ENCODE data around the gene CDKL5. TPM values are rescaled to one million over a fixed set of nuclear protein-coding genes. Genes with fewer than 3 reads are reported as not detected.
"Not testable (repeated sequence)": the region's sequence is repeated elsewhere in the genome, so short reads cannot be mapped to it uniquely, and the experiment has no call there.

CDKL5 gene
- total RNA-seq, 1 donor: 6.5 TPM

DNA sequence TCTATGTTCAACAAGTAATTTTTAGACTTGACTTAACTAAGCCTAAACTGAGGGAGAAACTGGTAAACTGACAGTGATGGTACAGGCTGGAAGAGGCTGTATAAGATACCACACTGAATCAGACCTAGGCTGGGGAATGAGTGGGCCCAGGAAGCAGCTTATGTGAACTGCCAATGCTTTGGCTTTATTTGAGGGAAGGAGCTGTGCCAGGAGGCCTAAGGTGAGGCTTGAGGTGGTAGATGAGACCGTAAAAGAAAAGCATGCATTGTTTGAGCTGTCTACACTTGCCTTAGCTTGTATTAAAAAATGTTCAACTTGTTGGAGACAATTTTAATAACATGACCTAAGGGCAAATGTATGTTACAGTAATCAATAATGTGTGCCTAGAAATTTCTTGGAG, 150.3 kb downstream of the CDKL5 start:
- no peak overlapping the region for H3K4me3 ChIP-seq (ENCODE audit: low read depth, low read length)
- no peak for DNase-seq (ENCODE audit: low read depth)
- TF ChIP-seq, protein P1, sequence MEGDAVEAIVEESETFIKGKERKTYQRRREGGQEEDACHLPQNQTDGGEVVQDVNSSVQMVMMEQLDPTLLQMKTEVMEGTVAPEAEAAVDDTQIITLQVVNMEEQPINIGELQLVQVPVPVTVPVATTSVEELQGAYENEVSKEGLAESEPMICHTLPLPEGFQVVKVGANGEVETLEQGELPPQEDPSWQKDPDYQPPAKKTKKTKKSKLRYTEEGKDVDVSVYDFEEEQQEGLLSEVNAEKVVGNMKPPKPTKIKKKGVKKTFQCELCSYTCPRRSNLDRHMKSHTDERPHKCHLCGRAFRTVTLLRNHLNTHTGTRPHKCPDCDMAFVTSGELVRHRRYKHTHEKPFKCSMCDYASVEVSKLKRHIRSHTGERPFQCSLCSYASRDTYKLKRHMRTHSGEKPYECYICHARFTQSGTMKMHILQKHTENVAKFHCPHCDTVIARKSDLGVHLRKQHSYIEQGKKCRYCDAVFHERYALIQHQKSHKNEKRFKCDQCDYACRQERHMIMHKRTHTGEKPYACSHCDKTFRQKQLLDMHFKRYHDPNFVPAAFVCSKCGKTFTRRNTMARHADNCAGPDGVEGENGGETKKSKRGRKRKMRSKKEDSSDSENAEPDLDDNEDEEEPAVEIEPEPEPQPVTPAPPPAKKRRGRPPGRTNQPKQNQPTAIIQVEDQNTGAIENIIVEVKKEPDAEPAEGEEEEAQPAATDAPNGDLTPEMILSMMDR (IDR thresholded peaks at IDR 0.05; ENCODE audit: insufficient read depth, low read depth, low read length): no peak

DNA sequence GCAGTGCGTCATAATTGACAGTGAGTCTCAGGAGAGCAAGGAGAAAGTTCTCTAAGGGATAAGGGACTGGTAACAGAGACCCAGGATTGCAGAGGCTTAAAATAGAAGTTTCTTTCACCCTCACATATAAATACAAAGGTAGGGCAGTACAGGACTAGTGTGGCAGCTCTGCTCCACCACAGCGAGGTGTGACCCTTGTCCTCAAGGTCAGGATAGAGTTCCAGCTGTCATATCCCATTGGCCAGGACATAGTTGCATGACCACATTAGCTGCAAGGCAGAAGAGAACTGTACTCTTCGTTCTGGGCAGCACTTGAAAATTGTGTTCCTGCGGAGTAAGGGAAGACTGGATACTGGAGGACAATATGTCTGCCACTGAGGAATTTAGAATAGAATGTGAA, 152.0 kb downstream of the CDKL5 start:
- no peak overlapping the region for H3K4me3 ChIP-seq (ENCODE audit: low read depth, low read length)
- TF ChIP-seq, protein P1 (IDR thresholded peaks at IDR 0.05; ENCODE audit: insufficient read depth, low read depth, low read length): no peak
- DNase-seq (ENCODE audit: low read depth): no peak

DNA sequence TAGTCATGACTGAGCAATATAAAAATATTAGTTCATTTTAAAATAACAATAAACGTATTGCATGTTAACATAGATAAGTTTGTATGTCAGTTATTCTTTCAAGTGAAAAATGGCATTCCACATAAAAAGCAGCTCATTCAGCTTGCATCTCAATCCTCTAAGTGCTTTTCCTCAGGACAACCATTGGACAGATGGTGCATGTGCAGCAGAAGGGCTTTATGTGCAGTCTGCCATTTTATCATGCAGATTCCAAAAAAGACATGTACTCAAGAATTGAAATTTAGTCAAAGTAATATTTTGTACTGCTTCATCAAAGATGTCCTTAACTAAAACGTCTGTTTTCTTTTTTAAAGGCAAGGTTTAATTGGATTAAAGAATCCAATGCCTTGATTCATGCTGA, 153.1 kb downstream of the CDKL5 start:
- no peak overlapping the region for H3K4me3 ChIP-seq (ENCODE audit: low read depth, low read length)
- no peak for DNase-seq (ENCODE audit: low read depth)
- TF ChIP-seq, protein P1 (IDR thresholded peaks at IDR 0.05; ENCODE audit: insufficient read depth, low read depth, low read length): no peak

DNA sequence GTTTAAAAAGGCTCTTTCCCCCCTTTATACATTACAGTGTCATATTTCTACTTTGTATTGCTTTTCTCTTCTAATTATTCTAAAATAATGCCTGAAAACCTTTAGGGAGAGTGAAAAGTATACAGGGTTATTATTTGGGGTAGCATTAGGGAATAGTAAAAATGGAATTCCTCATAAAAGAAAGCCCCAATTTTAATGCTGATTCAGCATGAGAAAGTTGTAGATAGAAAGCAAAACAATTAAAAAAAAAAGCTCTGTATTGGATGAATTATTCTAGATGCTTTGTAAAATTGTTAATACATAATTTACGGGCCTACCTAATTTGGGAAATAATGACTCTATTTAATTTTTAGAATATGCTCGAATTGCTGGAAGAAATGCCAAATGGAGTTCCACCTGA, 154.1 kb downstream of the CDKL5 start:
- H3K4me3 ChIP-seq (ENCODE audit: low read depth, low read length): no peak overlapping the region
- TF ChIP-seq, protein P1 (IDR thresholded peaks at IDR 0.05; ENCODE audit: insufficient read depth, low read depth, low read length): no peak
- no peak for DNase-seq (ENCODE audit: low read depth)

DNA sequence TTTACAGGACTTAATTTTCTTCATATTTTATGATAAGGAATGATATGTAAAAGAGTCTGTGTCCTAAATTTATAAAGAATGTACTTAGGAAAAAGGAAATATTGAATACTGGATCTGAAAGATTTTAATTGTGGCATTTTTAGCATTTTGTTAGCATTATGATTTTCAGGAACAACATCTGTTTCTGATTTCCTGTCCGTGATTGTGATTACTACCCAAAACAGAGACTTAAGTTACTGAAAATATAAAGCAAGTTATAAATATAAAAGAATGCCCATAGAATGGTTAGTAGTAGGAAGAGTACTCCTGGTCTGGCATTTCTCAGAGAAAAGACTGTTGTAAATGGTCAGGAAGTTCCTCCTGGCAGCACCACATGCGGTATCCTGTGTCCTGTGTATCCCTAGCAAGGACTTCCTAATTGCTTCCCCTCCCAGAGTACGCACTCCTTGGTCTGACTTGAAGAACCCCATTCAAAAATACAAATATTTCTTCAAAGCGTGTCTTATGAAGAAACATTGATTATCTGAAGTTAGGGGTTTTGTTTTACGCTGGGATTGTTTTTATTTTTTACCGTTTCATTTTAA, 157.6 kb downstream of the CDKL5 start:
- TF ChIP-seq, protein P1 (IDR thresholded peaks at IDR 0.05; ENCODE audit: insufficient read depth, low read depth, low read length): no peak
- no peak overlapping the region for H3K4me3 ChIP-seq (ENCODE audit: low read depth, low read length)
- DNase-seq (ENCODE audit: low read depth): peak; percentile 12

DNA sequence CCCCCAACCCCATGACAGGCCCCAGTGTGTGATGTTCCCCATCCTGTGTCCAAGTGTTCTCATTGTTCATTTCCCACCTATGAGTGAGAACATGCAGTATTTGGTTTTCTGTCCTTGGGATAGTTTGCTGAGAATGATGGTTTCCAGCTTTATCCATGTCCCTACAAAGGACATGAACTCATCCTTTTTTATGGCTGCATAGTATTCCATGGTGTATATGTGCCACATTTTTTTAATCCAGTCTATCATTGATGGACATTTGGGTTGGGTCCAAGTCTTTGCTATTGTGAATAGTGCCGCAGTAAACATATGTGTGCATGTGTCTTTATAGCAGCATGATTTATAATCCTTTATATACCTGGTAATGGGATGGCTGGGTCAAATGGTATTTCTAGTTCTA, 163.9 kb downstream of the CDKL5 start:
- DNase-seq (ENCODE audit: low read depth); H3K4me3 ChIP-seq (ENCODE audit: low read depth, low read length): not testable (repeated sequence)

DNA sequence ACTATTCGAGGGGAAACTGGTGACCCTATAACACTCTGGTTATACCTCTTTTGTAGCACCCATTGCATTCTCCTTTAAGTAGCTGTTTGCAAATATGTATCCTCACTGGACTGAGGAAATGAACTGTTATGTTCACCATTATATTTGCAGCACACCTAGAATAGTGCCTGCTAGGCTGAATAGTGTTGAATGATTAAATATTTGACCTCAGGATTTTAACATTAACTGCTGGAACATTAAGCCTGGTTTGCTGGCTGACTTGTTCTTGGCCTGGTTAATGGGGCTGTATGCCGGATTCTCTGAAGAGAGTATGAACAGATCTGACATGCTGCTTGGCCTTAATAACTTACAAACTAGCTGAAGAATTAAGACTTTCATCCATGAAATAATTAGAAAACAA, 166.4 kb downstream of the CDKL5 start:
- TF ChIP-seq, protein P1 (IDR thresholded peaks at IDR 0.05; ENCODE audit: insufficient read depth, low read depth, low read length): no peak
- no peak for DNase-seq (ENCODE audit: low read depth)
- H3K4me3 ChIP-seq (ENCODE audit: low read depth, low read length): no peak overlapping the region
